GM23338 (cell line): ENCODE data around the gene RYR2. TPM values are rescaled to one million over a fixed set of nuclear protein-coding genes. Genes with fewer than 3 reads are reported as not detected.

Source experiments
- ATAC-seq: fragments of 200-7000 bp; cut with Tn5 transposase; 3 replicates; pipeline ENCODE4 v1.9.1; 2020
- DNase-seq: peaks from one replicate; pipeline ENCODE4 v3.0.0-alpha.2; 2015; ENCODE audit warnings: low spot score
- H2AFZ ChIP-seq: fragments of 200-600 bp; sonication (generic); 2 replicates; pipeline ENCODE4 v1.8.0; 2016; ENCODE audit warnings: antibody characterized with exemption, mild to moderate bottlenecking, moderate library complexity
- H3F3A ChIP-seq: fragments of 200-600 bp; sonication (generic); replicated peaks from 2 replicates; pipeline ENCODE4 v1.8.0; 2017; ENCODE audit warnings: antibody characterized with exemption, mixed run types, low read depth
- H3K27ac ChIP-seq: fragments of 200-600 bp; sonication (generic); 2 replicates; pipeline ENCODE4 v1.6.1; 2016; ENCODE audit warnings: low read depth
- H3K27me3 ChIP-seq: fragments of 200-600 bp; sonication (generic); 2 replicates; pipeline ENCODE4 v1.8.0; 2016; ENCODE audit warnings: mild to moderate bottlenecking, mixed run types, moderate library complexity; ENCODE audit not compliant: insufficient read depth
- H3K36me3 ChIP-seq: fragments of 200-600 bp; sonication (generic); 2 replicates; pipeline ENCODE4 v1.8.0; 2016; ENCODE audit warnings: mild to moderate bottlenecking; ENCODE audit not compliant: insufficient read depth
- H3K4me1 ChIP-seq: fragments of 200-600 bp; sonication (generic); 2 replicates; pipeline ENCODE4 v1.8.0; 2016; ENCODE audit warnings: mild to moderate bottlenecking, moderate library complexity; ENCODE audit not compliant: insufficient read depth
- H3K4me2 ChIP-seq: fragments of 200-600 bp; sonication (generic); 2 replicates; pipeline ENCODE4 v1.7.1; 2017; ENCODE audit warnings: mixed run types
- H3K4me3 ChIP-seq: fragments of 200-600 bp; sonication (generic); 2 replicates; pipeline ENCODE4 v1.6.1; 2016; ENCODE audit warnings: mixed run types
- H3K79me2 ChIP-seq: fragments of 200-600 bp; sonication (generic); replicated peaks from 2 replicates; pipeline ENCODE4 v1.8.0; 2017; ENCODE audit warnings: mild to moderate bottlenecking; ENCODE audit not compliant: insufficient read depth
- H3K9me2 ChIP-seq: fragments of 200-600 bp; sonication (generic); 2 replicates; pipeline ENCODE4 v1.8.0; 2017; ENCODE audit not compliant: insufficient read depth
- H4K20me1 ChIP-seq: fragments of 200-600 bp; sonication (generic); replicated peaks from 2 replicates; pipeline ENCODE4 v1.8.0; 2017; ENCODE audit warnings: mild to moderate bottlenecking; ENCODE audit not compliant: insufficient read depth
- H3K27ac Mint-ChIP-seq: 2 replicates; pipeline ENCODE4 v1.8.0; 2020; ENCODE audit warnings: inconsistent platforms, mild to moderate bottlenecking, moderate library complexity, mixed read lengths
- H3K27me3 Mint-ChIP-seq: 3 replicates; pipeline ENCODE4 v1.8.0; 2022; ENCODE audit warnings: low read depth, mild to moderate bottlenecking, moderate library complexity, mixed read lengths, inconsistent platforms; ENCODE audit not compliant: insufficient read depth, poor library complexity
- H3K36me3 Mint-ChIP-seq: 3 replicates; pipeline ENCODE4 v1.8.0; 2021; ENCODE audit warnings: low read depth, mild to moderate bottlenecking, inconsistent platforms, moderate library complexity, mixed read lengths
- H3K4me1 Mint-ChIP-seq: 3 replicates; pipeline ENCODE4 v1.8.0; 2020; ENCODE audit warnings: mild to moderate bottlenecking, inconsistent platforms, mixed read lengths
- H3K4me3 Mint-ChIP-seq: 3 replicates; pipeline ENCODE4 v1.8.0; 2021; ENCODE audit warnings: moderate library complexity, mild to moderate bottlenecking, inconsistent platforms, mixed read lengths
- H3K9me3 Mint-ChIP-seq: 3 replicates; pipeline ENCODE4 v1.8.0; 2020; ENCODE audit warnings: moderate library complexity, mild to moderate bottlenecking, inconsistent platforms, mixed read lengths
- CREB1 ChIP-seq: fragments of 250-450 bp; sonication (Bioruptor Pico); IDR thresholded peaks from 2 replicates; pipeline ENCODE4 v1.5.0; 2020; ENCODE audit warnings: low read depth, mild to moderate bottlenecking, moderate library complexity
- EZH2 ChIP-seq: fragments of 200-600 bp; sonication (generic); IDR thresholded peaks from one replicate; pipeline ENCODE4 v1.8.0; 2017; ENCODE audit warnings: antibody characterized with exemption, mild to moderate bottlenecking, low read depth; ENCODE audit not compliant: unreplicated experiment
- EZH2phosphoT487 ChIP-seq: fragments of 200-600 bp; sonication (generic); IDR thresholded peaks from one replicate; pipeline ENCODE4 v1.8.1; 2018; ENCODE audit warnings: antibody characterized with exemption; ENCODE audit not compliant: unreplicated experiment
- JUNB ChIP-seq: IDR thresholded peaks from one replicate; pipeline ENCODE4 v1.6.1; 2016; ENCODE audit warnings: antibody characterized with exemption; ENCODE audit not compliant: unreplicated experiment
- NANOG ChIP-seq: IDR thresholded peaks from 2 replicates; pipeline ENCODE4 v1.6.1; 2016; ENCODE audit warnings: antibody characterized with exemption, borderline replicate concordance
- POLR2AphosphoS5 ChIP-seq: IDR thresholded peaks from 2 replicates; pipeline ENCODE4 v1.6.1; 2016; ENCODE audit warnings: antibody characterized with exemption, low read depth
- REST ChIP-seq: IDR thresholded peaks from one replicate; pipeline ENCODE4 v1.6.1; 2018; ENCODE audit warnings: antibody characterized with exemption; ENCODE audit not compliant: unreplicated experiment
- STAT1 ChIP-seq: IDR thresholded peaks from one replicate; pipeline ENCODE4 v1.6.1; 2016; ENCODE audit warnings: antibody characterized with exemption; ENCODE audit not compliant: unreplicated experiment
- ZNF114 ChIP-seq: fragments of 250-450 bp; sonication (Bioruptor Pico); IDR thresholded peaks from 2 replicates; pipeline ENCODE4 v1.5.0; 2020; ENCODE audit warnings: mild to moderate bottlenecking, moderate library complexity
- ZNF331 ChIP-seq: fragments of 250-450 bp; sonication (Bioruptor Pico); IDR thresholded peaks from 2 replicates; pipeline ENCODE4 v1.5.0; 2020; ENCODE audit warnings: low read depth, mild to moderate bottlenecking, moderate library complexity
- ZNF462 ChIP-seq: fragments of 250-450 bp; sonication (Bioruptor Pico); IDR thresholded peaks from 2 replicates; pipeline ENCODE4 v1.5.0; 2020; ENCODE audit warnings: mild to moderate bottlenecking, moderate library complexity
- polyA plus RNA-seq: library from polyadenylated mRNA; unstranded; fragments of >200 nt; fragmentation: Nextera tagmentation; extraction: Ambion mirVana; gene quantifications from 2 replicates; pipeline ENCODE4 v1.2.1, GENCODE V29; 2016
- total RNA-seq: library from RNA; depleted of rRNA; stranded (reverse); fragments of >200 nt; shearing (Covaris generic); gene quantifications from 2 replicates; pipeline ENCODE4 v1.2.3, GENCODE V29; 2014
- TF ChIP-seq, protein P1 (sequence below), 2 experiments: fragments of 200-600 bp in 1 of 2; sonication (generic) in 1 of 2; conservative IDR thresholded peaks; 2 replicates each; pipeline versions ENCODE4 v1.5.1 to v1.6.1; 2016 to 2017; ENCODE audit warnings: antibody characterized with exemption in 2 of 2, low read depth in 2 of 2, mild to moderate bottlenecking in 2 of 2, moderate library complexity in 1 of 2
- TF ChIP-seq, protein P2 (sequence below): IDR thresholded peaks from 2 replicates; pipeline ENCODE4 v1.6.1; 2016; ENCODE audit warnings: antibody characterized with exemption

Gene RYR2
- total and polyA plus RNA-seq, 2 experiments from 2014 or later, result 8.9 to 10.0 TPM

DNA sequence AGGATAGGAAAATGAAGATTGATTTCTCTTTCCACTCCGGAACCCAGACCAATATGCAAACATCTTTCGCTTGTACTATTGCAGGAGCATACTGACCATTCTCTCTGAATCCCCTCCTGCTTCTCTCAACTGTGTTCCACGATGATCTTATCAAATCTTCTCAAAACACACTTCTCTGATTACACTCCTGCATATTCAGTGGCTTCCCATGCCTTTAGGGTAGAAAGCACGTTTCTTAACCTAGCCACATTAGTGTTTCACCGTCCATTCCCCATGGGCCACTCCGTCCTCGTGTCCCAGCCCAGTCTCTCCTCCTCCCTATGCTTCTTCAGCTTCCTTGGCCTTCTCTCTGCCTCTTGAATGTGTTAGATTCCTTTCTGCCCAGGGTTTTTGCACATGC is 650.3 kb downstream of the RYR2 start:
- H3K9me2 ChIP-seq, result no peaks in the 10 kb centered on the region
- no peaks in the 10 kb centered on the region for H3F3A ChIP-seq
- H3K4me3 Mint-ChIP-seq, result no peak overlapping the region
- H3K36me3 Mint-ChIP-seq, result no peaks in the 10 kb centered on the region
- no peaks in the 10 kb centered on the region for H3K9me3 Mint-ChIP-seq
- no peak overlapping the region for H3K4me2 ChIP-seq
- H3K4me3 ChIP-seq, result no peak overlapping the region
- ATAC-seq (no peak), DNase-seq (no peak)
- H3K4me1 ChIP-seq, result peaks cover 3% of the 10 kb centered on the region; the same call in 1 of the 2 replicates
- no peaks in the 10 kb centered on the region for H3K27me3 Mint-ChIP-seq
- no peaks in the 10 kb centered on the region for H3K36me3 ChIP-seq
- TF ChIP-seq CREB1 (CRISPR knock-in tag), result no peak
- TF ChIP-seq, protein P1, sequence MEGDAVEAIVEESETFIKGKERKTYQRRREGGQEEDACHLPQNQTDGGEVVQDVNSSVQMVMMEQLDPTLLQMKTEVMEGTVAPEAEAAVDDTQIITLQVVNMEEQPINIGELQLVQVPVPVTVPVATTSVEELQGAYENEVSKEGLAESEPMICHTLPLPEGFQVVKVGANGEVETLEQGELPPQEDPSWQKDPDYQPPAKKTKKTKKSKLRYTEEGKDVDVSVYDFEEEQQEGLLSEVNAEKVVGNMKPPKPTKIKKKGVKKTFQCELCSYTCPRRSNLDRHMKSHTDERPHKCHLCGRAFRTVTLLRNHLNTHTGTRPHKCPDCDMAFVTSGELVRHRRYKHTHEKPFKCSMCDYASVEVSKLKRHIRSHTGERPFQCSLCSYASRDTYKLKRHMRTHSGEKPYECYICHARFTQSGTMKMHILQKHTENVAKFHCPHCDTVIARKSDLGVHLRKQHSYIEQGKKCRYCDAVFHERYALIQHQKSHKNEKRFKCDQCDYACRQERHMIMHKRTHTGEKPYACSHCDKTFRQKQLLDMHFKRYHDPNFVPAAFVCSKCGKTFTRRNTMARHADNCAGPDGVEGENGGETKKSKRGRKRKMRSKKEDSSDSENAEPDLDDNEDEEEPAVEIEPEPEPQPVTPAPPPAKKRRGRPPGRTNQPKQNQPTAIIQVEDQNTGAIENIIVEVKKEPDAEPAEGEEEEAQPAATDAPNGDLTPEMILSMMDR (conservative IDR thresholded peaks at IDR 0.05; ENCODE audit: low read depth in 2 of 2), result no peak
- no peak for TF ChIP-seq STAT1
- TF ChIP-seq JUNB, result no peak
- no peak for TF ChIP-seq EZH2
- no peak for TF ChIP-seq ZNF331 (CRISPR knock-in tag)
- TF ChIP-seq REST, result no peak
- no peak for TF ChIP-seq ZNF462
- no peak for TF ChIP-seq NANOG
- no peak for TF ChIP-seq ZNF114 (CRISPR knock-in tag)
- no peak for TF ChIP-seq POLR2AphosphoS5
- TF ChIP-seq, protein P2, sequence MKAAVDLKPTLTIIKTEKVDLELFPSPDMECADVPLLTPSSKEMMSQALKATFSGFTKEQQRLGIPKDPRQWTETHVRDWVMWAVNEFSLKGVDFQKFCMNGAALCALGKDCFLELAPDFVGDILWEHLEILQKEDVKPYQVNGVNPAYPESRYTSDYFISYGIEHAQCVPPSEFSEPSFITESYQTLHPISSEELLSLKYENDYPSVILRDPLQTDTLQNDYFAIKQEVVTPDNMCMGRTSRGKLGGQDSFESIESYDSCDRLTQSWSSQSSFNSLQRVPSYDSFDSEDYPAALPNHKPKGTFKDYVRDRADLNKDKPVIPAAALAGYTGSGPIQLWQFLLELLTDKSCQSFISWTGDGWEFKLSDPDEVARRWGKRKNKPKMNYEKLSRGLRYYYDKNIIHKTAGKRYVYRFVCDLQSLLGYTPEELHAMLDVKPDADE, result no peak
- no peak for TF ChIP-seq EZH2phosphoT487
- H3K4me1 Mint-ChIP-seq, result peaks cover 8% of the 10 kb centered on the region
- no peak overlapping the region for H2AFZ ChIP-seq
- H4K20me1 ChIP-seq, result no peaks in the 10 kb centered on the region
- no peaks in the 10 kb centered on the region for H3K27me3 ChIP-seq
- H3K27ac Mint-ChIP-seq, result no peak overlapping the region
- no peak overlapping the region for H3K27ac ChIP-seq
- H3K79me2 ChIP-seq, result no peaks in the 10 kb centered on the region
